Thoracic aorta (tissue), 2 donors: Measurements from ENCODE around the gene GARNL3. TPM values are rescaled to one million over a fixed set of nuclear protein-coding genes. Genes with fewer than 3 reads are reported as not detected.

Experiments
- ATAC-seq: fragments of 150-250 bp; one replicate; pipeline ENCODE4 v1.8.0; 2017; ENCODE audit warnings: low read depth; ENCODE audit not compliant: insufficient number of reproducible peaks, low FRiP score
- DNase-seq: peaks from one replicate; pipeline ENCODE4 v3.0.0-alpha.2; 2020; ENCODE audit warnings: low spot score
- H3K27ac ChIP-seq, 2 donors: fragments of 200-600 bp; sonication (generic); 1 replicate in 1 of 2; 2 replicates in 1 of 2; pipeline ENCODE4 v1.5.1; 2016; ENCODE audit warnings: mild to moderate bottlenecking in 2 of 2, moderate library complexity in 2 of 2
- H3K27me3 ChIP-seq: fragments of 200-600 bp; sonication (generic); replicated peaks from 2 replicates; pipeline ENCODE4 v1.6.0; 2016; ENCODE audit warnings: mild to moderate bottlenecking; ENCODE audit not compliant: insufficient read depth
- H3K36me3 ChIP-seq: fragments of 200-600 bp; sonication (generic); one replicate; pipeline ENCODE4 v1.5.1; 2016
- H3K4me1 ChIP-seq, 2 donors: fragments of 200-600 bp; sonication (generic); 1 replicate in 1 of 2; 2 replicates in 1 of 2; pipeline versions ENCODE4 v1.5.1 to v1.6.0; 2016; ENCODE audit warnings: low read depth in 2 of 2, mild to moderate bottlenecking in 1 of 2; ENCODE audit not compliant: control insufficient read depth in 1 of 2
- H3K4me3 ChIP-seq: fragments of 200-600 bp; sonication (generic); 2 replicates; pipeline ENCODE4 v1.5.1; 2016; ENCODE audit warnings: mild to moderate bottlenecking
- H3K9me3 ChIP-seq: fragments of 200-600 bp; sonication (generic); 2 replicates; pipeline ENCODE4 v1.5.1; 2016
- CTCF ChIP-seq: fragments of 200-600 bp; sonication (generic); IDR thresholded peaks from one replicate; pipeline ENCODE4 v1.5.1; 2019; ENCODE audit warnings: antibody characterized with exemption
- total RNA-seq, 2 donors: library from RNA; depleted of rRNA; stranded (reverse); fragments of >200 nt; gene quantifications; one replicate each; pipeline versions ENCODE4 v1.1.0 to v1.2.3, GENCODE V29; 2016

The GARNL3 gene
- total RNA-seq, 2 donors from 2014 or later = 59.3 to 63.4 TPM

GRCh38 chr9:127305206-127305837 is 40.7 kb downstream of the GARNL3 start:
- H3K4me1 ChIP-seq = peaks cover 12 to 25% of the 10 kb centered on the region in 2 donors
- H3K36me3 ChIP-seq = no peaks in the 10 kb centered on the region
- H3K9me3 ChIP-seq = no peaks in the 10 kb centered on the region
- no peak for ATAC-seq
- TF ChIP-seq CTCF = no peak
- no peak overlapping the region for H3K27ac ChIP-seq
- H3K27me3 ChIP-seq = no peaks in the 10 kb centered on the region
- no peak overlapping the region for H3K4me3 ChIP-seq
- no peak for DNase-seq

GRCh38 chr9:127305838-127306226 is 41.3 kb downstream of the GARNL3 start:
- Histone ChIP-seq H3K9me3 (no peaks in the 10 kb centered on the region), H3K4me3 (no peak overlapping the region), H3K27ac (no peak overlapping the region), H3K36me3 (no peaks in the 10 kb centered on the region), H3K27me3 (no peaks in the 10 kb centered on the region), H3K4me1 (peaks cover 15 to 30% of the 10 kb centered on the region in 2 donors)
- DNase-seq (no peak), ATAC-seq (no peak)
- no peak for TF ChIP-seq CTCF

DNA sequence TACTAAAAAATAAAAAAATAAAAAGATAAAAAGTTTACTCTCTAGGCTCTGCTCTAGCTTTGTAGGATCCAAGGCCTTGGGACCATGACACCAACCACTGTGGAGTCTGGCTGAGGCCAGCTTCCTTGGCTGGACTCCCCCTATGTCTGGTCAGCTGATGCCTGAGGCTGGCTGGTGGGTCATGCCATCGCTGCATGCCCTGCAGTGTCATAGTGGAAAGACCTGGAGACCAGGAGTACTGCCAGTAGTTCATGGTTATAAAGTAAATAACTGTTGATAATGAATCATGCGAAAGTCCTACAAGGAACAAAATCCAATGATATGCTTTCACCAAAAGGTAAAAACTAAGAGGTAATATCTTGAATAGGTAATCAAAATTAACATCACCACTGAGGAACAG is 43.2 kb downstream of the GARNL3 start:
- DNase-seq (no peak), ATAC-seq (no peak)
- TF ChIP-seq CTCF = no peak
- H3K9me3 ChIP-seq = no peaks in the 10 kb centered on the region
- H3K36me3 ChIP-seq = no peaks in the 10 kb centered on the region
- H3K4me1 ChIP-seq = peaks cover 24 to 50% of the 10 kb centered on the region in 2 donors
- H3K4me3 ChIP-seq = no peak overlapping the region
- no peak overlapping the region for H3K27ac ChIP-seq
- no peaks in the 10 kb centered on the region for H3K27me3 ChIP-seq

- ATAC-seq (no peak), DNase-seq (no peak)
- Histone ChIP-seq H3K9me3 (no peaks in the 10 kb centered on the region), H3K36me3 (peaks cover 2% of the 10 kb centered on the region), H3K27me3 (no peaks in the 10 kb centered on the region), H3K27ac (peak overlapping the region in 1 of 2 donors; percentile 12), H3K4me1 (peaks cover 24 to 54% of the 10 kb centered on the region in 2 donors), H3K4me3 (no peak overlapping the region)
- no peak for TF ChIP-seq CTCF
Measured at GRCh38 chr9:127308652-127309434, 44.3 kb downstream of the GARNL3 start.

- Histone ChIP-seq H3K27ac (peak overlapping the region in 1 of 2 donors; percentile 12), H3K4me3 (no peak overlapping the region), H3K27me3 (no peaks in the 10 kb centered on the region), H3K4me1 (peaks cover 24 to 54% of the 10 kb centered on the region in 2 donors), H3K36me3 (peaks cover 6% of the 10 kb centered on the region), H3K9me3 (no peaks in the 10 kb centered on the region)
- ATAC-seq = no peak
- no peak for DNase-seq
- no peak for TF ChIP-seq CTCF
Measured at GRCh38 chr9:127309715-127310114, 45.1 kb downstream of the GARNL3 start.
